Measurements from ENCODE around the gene MRPL52.
"Not testable (repeated sequence)": the region's sequence is repeated elsewhere in the genome, so short reads cannot be mapped to it uniquely, and the experiment has no call there.

DNA sequence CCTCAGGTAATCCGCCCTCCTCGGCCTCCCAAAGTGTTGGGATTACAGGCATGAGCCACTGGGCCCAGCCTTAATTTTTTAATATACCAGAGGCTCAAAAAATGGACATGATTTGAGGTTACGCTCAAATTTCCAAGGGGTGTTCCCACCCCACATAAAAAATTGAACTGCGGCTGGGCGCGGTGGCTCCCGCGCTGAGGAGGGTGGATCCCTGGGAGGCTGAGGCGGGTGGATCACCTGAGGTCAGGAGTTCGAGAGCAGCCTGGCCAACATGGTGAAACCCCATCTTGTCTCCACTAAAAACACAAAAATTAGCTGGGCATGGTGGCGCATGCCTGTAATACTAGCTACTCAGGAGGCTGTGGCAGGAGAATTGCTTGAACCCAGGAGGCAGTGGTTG lies 24.6 kb downstream of the MRPL52 start:
- TF ChIP-seq, protein P1, sequence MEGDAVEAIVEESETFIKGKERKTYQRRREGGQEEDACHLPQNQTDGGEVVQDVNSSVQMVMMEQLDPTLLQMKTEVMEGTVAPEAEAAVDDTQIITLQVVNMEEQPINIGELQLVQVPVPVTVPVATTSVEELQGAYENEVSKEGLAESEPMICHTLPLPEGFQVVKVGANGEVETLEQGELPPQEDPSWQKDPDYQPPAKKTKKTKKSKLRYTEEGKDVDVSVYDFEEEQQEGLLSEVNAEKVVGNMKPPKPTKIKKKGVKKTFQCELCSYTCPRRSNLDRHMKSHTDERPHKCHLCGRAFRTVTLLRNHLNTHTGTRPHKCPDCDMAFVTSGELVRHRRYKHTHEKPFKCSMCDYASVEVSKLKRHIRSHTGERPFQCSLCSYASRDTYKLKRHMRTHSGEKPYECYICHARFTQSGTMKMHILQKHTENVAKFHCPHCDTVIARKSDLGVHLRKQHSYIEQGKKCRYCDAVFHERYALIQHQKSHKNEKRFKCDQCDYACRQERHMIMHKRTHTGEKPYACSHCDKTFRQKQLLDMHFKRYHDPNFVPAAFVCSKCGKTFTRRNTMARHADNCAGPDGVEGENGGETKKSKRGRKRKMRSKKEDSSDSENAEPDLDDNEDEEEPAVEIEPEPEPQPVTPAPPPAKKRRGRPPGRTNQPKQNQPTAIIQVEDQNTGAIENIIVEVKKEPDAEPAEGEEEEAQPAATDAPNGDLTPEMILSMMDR (IDR thresholded peaks at IDR 0.05) = not testable (repeated sequence)
- not testable (repeated sequence) for TF ChIP-seq POLR2A (IDR thresholded peaks at IDR 0.05)

Data from body of pancreas (tissue), 4 donors.